ENCODE results near the gene PIGZ. TPM values are rescaled to one million over a fixed set of nuclear protein-coding genes. Genes with fewer than 3 reads are reported as not detected.

Gene PIGZ
- total and polyA plus RNA-seq, 4 donors: 1.4 to 5.5 (median 2.2) TPM

- TF ChIP-seq, protein P1, sequence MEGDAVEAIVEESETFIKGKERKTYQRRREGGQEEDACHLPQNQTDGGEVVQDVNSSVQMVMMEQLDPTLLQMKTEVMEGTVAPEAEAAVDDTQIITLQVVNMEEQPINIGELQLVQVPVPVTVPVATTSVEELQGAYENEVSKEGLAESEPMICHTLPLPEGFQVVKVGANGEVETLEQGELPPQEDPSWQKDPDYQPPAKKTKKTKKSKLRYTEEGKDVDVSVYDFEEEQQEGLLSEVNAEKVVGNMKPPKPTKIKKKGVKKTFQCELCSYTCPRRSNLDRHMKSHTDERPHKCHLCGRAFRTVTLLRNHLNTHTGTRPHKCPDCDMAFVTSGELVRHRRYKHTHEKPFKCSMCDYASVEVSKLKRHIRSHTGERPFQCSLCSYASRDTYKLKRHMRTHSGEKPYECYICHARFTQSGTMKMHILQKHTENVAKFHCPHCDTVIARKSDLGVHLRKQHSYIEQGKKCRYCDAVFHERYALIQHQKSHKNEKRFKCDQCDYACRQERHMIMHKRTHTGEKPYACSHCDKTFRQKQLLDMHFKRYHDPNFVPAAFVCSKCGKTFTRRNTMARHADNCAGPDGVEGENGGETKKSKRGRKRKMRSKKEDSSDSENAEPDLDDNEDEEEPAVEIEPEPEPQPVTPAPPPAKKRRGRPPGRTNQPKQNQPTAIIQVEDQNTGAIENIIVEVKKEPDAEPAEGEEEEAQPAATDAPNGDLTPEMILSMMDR (IDR thresholded peaks at IDR 0.05; ENCODE audit: control extremely low read depth, extremely low read depth): no peak
- Histone ChIP-seq H3K9me3 (ENCODE audit: control insufficient read depth in 4 of 4, insufficient read depth in 3 of 4, low read length in 3 of 4) (no peaks in the 10 kb centered on the region), H3K4me1 (ENCODE audit: control insufficient read depth in 5 of 5, insufficient read depth in 5 of 5, low read length in 5 of 5) (no peaks in the 10 kb centered on the region), H3K27me3 (ENCODE audit: control insufficient read depth in 3 of 3, insufficient read depth in 3 of 3, low read length in 2 of 3) (no peaks in the 10 kb centered on the region), H3K9ac (ENCODE audit: insufficient read depth in 1 of 2, low read length in 2 of 2) (no peak overlapping the region), H3K36me3 (ENCODE audit: control insufficient read depth in 4 of 4, insufficient read depth in 4 of 4, low read length in 4 of 4) (no peaks in the 10 kb centered on the region), H3K4me3 (no peak overlapping the region), H3K27ac (ENCODE audit: low read depth in 1 of 2, low read length in 1 of 2) (no peak overlapping the region)
- DNase-seq (no peak), ATAC-seq (ENCODE audit: insufficient read depth, low FRiP score) (no peak)
- WGBS, 2 donors: 78 to 87% methylated on average over 16 of the region's 16 CpGs
Observed at GRCh38 chr3:196994056-196994455, 25.4 kb upstream of the PIGZ start.

DNA sequence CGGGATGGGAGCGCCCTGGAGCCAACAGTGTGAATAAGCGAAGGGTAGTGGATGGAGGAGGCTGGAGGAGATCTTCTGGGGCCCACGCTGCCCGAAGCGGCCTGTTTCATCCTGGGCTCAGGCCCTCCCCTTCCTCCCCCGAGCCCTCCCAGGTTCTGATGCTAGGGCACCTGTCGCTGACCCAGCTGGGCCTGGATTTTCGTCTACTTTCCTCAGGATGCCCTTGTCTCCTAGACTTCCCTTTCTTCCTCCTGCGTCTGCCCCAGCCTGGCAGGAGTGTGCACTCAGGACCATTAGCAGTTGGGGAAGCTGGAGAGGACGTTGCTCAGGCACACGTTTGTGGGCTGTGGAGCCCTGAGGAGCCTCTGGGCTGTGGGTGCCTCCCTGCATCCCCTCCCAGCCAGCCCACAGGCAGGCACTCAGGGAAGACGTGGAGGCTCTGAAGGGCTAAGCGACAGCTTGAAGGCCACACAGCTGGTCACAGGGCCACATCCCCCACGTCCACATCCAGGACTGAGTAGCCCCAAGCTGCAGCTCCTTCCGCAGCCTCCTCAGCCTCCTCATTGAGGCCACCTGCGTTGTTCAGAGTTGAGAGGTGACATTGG lies 23.9 kb upstream of the PIGZ start:
- H3K9ac ChIP-seq (ENCODE audit: insufficient read depth in 1 of 2, low read length in 2 of 2): no peak overlapping the region
- no peak overlapping the region for H3K4me3 ChIP-seq
- no peak for DNase-seq
- no peaks in the 10 kb centered on the region for H3K36me3 ChIP-seq (ENCODE audit: control insufficient read depth in 4 of 4, insufficient read depth in 4 of 4, low read length in 4 of 4)
- H3K9me3 ChIP-seq (ENCODE audit: control insufficient read depth in 4 of 4, insufficient read depth in 3 of 4, low read length in 3 of 4): no peaks in the 10 kb centered on the region
- H3K27ac ChIP-seq (ENCODE audit: low read depth in 1 of 2, low read length in 1 of 2): no peak overlapping the region
- TF ChIP-seq, protein P1 (IDR thresholded peaks at IDR 0.05; ENCODE audit: control extremely low read depth, extremely low read depth): no peak
- 86 to 89% methylated on average over 17 of the region's 17 CpGs for WGBS, 2 donors
- no peak for ATAC-seq (ENCODE audit: insufficient read depth, low FRiP score)
- H3K4me1 ChIP-seq (ENCODE audit: control insufficient read depth in 5 of 5, insufficient read depth in 5 of 5, low read length in 5 of 5): no peaks in the 10 kb centered on the region
- no peaks in the 10 kb centered on the region for H3K27me3 ChIP-seq (ENCODE audit: control insufficient read depth in 3 of 3, insufficient read depth in 3 of 3, low read length in 2 of 3)

GRCh38 chr3:196991581-196992460 lies 23.2 kb upstream of the PIGZ start:
- H3K27me3 ChIP-seq (ENCODE audit: control insufficient read depth in 3 of 3, insufficient read depth in 3 of 3, low read length in 2 of 3): no peaks in the 10 kb centered on the region
- WGBS, 2 donors: 89 to 92% methylated on average over 28 of the region's 28 CpGs
- no peak for DNase-seq
- no peaks in the 10 kb centered on the region for H3K36me3 ChIP-seq (ENCODE audit: control insufficient read depth in 4 of 4, insufficient read depth in 4 of 4, low read length in 4 of 4)
- TF ChIP-seq, protein P1 (IDR thresholded peaks at IDR 0.05; ENCODE audit: control extremely low read depth, extremely low read depth): no peak
- H3K27ac ChIP-seq (ENCODE audit: low read depth in 1 of 2, low read length in 1 of 2): no peak overlapping the region
- H3K9ac ChIP-seq (ENCODE audit: insufficient read depth in 1 of 2, low read length in 2 of 2): no peak overlapping the region
- no peak overlapping the region for H3K4me3 ChIP-seq
- no peaks in the 10 kb centered on the region for H3K4me1 ChIP-seq (ENCODE audit: control insufficient read depth in 5 of 5, insufficient read depth in 5 of 5, low read length in 5 of 5)
- no peak for ATAC-seq (ENCODE audit: insufficient read depth, low FRiP score)
- no peaks in the 10 kb centered on the region for H3K9me3 ChIP-seq (ENCODE audit: control insufficient read depth in 4 of 4, insufficient read depth in 3 of 4, low read length in 3 of 4)

All from lung (tissue), 12 donors.